ENCODE measurements around the gene BCAM.
"Not testable (repeated sequence)": the region's sequence is repeated elsewhere in the genome, so short reads cannot be mapped to it uniquely, and the experiment has no call there.

The BCAM gene

GRCh38 chr19:44772959-44773358 is 35.9 kb upstream of the BCAM start:
- no peak for DNase-seq (ENCODE audit: extremely low read depth, low read depth)
- TF ChIP-seq, protein P1, sequence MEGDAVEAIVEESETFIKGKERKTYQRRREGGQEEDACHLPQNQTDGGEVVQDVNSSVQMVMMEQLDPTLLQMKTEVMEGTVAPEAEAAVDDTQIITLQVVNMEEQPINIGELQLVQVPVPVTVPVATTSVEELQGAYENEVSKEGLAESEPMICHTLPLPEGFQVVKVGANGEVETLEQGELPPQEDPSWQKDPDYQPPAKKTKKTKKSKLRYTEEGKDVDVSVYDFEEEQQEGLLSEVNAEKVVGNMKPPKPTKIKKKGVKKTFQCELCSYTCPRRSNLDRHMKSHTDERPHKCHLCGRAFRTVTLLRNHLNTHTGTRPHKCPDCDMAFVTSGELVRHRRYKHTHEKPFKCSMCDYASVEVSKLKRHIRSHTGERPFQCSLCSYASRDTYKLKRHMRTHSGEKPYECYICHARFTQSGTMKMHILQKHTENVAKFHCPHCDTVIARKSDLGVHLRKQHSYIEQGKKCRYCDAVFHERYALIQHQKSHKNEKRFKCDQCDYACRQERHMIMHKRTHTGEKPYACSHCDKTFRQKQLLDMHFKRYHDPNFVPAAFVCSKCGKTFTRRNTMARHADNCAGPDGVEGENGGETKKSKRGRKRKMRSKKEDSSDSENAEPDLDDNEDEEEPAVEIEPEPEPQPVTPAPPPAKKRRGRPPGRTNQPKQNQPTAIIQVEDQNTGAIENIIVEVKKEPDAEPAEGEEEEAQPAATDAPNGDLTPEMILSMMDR (IDR thresholded peaks at IDR 0.05; ENCODE audit: low read depth, low read length): no peak

GRCh38 chr19:44775676-44776240 is 33.1 kb upstream of the BCAM start:
- DNase-seq (ENCODE audit: extremely low read depth, low read depth): no peak
- TF ChIP-seq, protein P1 (IDR thresholded peaks at IDR 0.05; ENCODE audit: low read depth, low read length): no peak

- DNase-seq (ENCODE audit: extremely low read depth, low read depth): no peak
- TF ChIP-seq, protein P1 (IDR thresholded peaks at IDR 0.05; ENCODE audit: low read depth, low read length): no peak
Observed at GRCh38 chr19:44776402-44777096, 32.4 kb upstream of the BCAM start.

GRCh38 chr19:44777715-44778347 is 31.1 kb upstream of the BCAM start, which contains the start of gene CBLC:
Gene CBLC, plus strand, starts transcription at chr19:44777890. Its CDS starts 42 bp downstream, at chr19:44777932.
- TF ChIP-seq, protein P1 (IDR thresholded peaks at IDR 0.05; ENCODE audit: low read depth, low read length): no peak
- DNase-seq (ENCODE audit: extremely low read depth, low read depth): no peak

- TF ChIP-seq, protein P1 (IDR thresholded peaks at IDR 0.05; ENCODE audit: low read depth, low read length): no peak
- no peak for DNase-seq (ENCODE audit: extremely low read depth, low read depth)
Observed at GRCh38 chr19:44779150-44779549, 29.8 kb upstream of the BCAM start.

- not testable (repeated sequence) for DNase-seq (ENCODE audit: extremely low read depth, low read depth)
Observed at GRCh38 chr19:44781694-44782093, 27.2 kb upstream of the BCAM start.

DNA sequence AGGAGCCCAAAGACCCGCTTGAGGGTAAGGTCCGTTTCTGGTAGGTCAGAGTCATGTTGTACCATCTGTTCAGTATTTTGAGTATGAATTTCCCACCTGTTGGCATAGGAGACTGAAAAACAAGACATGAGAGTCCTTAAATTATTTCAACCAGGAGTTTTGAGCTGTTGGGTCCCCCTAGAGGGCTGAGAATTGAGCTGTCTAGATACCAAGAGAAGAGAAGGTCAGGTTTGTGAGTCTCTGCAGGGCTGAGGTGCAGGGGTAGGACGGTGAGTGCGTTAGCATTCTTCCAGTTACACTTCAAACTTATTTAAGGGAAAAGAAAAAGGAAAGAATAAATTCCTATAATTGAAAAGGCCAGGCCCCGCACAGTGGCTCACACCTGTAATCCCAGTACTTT is 26.2 kb upstream of the BCAM start:
- no peak for DNase-seq (ENCODE audit: extremely low read depth, low read depth)

More for the DNA sequence above, 26.2 kb upstream of the BCAM start:
- TF ChIP-seq, protein P1 (IDR thresholded peaks at IDR 0.05; ENCODE audit: low read depth, low read length): no peak

Data from AG09319 (cell line).